ENCODE data around the gene IL9. TPM values are rescaled to one million over a fixed set of nuclear protein-coding genes. Genes with fewer than 3 reads are reported as not detected.

The IL9 gene
- polyA plus RNA-seq, 1 donor (not counting 4 experiments of a cell fraction or from before 2014, with no cell fraction given): not detected

- H3K36me3 ChIP-seq (ENCODE audit: control insufficient read depth in 2 of 2, extremely low read depth in 1 of 2, insufficient read depth in 2 of 2, low read length in 2 of 2): no peaks in the 10 kb centered on the region
- H2AFZ ChIP-seq (ENCODE audit: control insufficient read depth, low read length): no peak overlapping the region
- no peak overlapping the region for H3K4me2 ChIP-seq (ENCODE audit: control insufficient read depth, extremely low read depth, insufficient read depth, low read depth, low read length)
- no peaks in the 10 kb centered on the region for H3K4me1 ChIP-seq (ENCODE audit: control insufficient read depth, extremely low read depth, insufficient read depth, low read length)
- no peak overlapping the region for H3K9ac ChIP-seq (ENCODE audit: control insufficient read depth, extremely low read depth, insufficient read depth, low read length)
- no peaks in the 10 kb centered on the region for H4K20me1 ChIP-seq (ENCODE audit: control insufficient read depth, extremely low read depth, insufficient read depth, low read length)
- DNase-seq (ENCODE audit: low read depth, low spot score): no peak
- no peaks in the 10 kb centered on the region for H3K79me2 ChIP-seq (ENCODE audit: control insufficient read depth, insufficient read depth, low read length)
- no peak overlapping the region for H3K27ac ChIP-seq (ENCODE audit: control insufficient read depth, insufficient read depth, low read length)
- H3K4me3 ChIP-seq (ENCODE audit: control insufficient read depth in 2 of 3, extremely low read depth in 1 of 3, insufficient read depth in 2 of 3, low read depth in 1 of 3, low read length in 3 of 3): no peak overlapping the region
- no peaks in the 10 kb centered on the region for H3K9me1 ChIP-seq (ENCODE audit: control insufficient read depth, extremely low read depth, insufficient read depth, low read length)
- no peaks in the 10 kb centered on the region for H3K9me3 ChIP-seq (ENCODE audit: control insufficient read depth, low read depth, low read length)
- peaks cover 29% of the 10 kb centered on the region for H3K27me3 ChIP-seq (ENCODE audit: control insufficient read depth, extremely low read depth, insufficient read depth, low read length)
- FAIRE-seq: no peak
- dilution Hi-C loops (cut with MboI; ENCODE audit: extremely low pct_ligation_motif_present, low sequenced_read_pairs): no loop called here
- TF ChIP-seq CTCF (optimal IDR thresholded peaks at IDR 0.05 in 1 of 3, IDR thresholded peaks at IDR 0.05 in 1 of 3, conservative IDR thresholded peaks at IDR 0.05 in 1 of 3; ENCODE audit: extremely low read depth in 1 of 3, insufficient read depth in 2 of 3, low read length in 3 of 3): no peak
- no peak for TF ChIP-seq EZH2 (IDR thresholded peaks at IDR 0.05; ENCODE audit: low read length)
These were observed 21.1 kb upstream of the IL9 start for GRCh38 chr5:135916638-135917263.

- FAIRE-seq (no peak), DNase-seq (ENCODE audit: low read depth, low spot score) (no peak)
- Histone ChIP-seq H3K9ac (ENCODE audit: control insufficient read depth, extremely low read depth, insufficient read depth, low read length) (no peak overlapping the region), H3K9me1 (ENCODE audit: control insufficient read depth, extremely low read depth, insufficient read depth, low read length) (no peaks in the 10 kb centered on the region), H3K27me3 (ENCODE audit: control insufficient read depth, extremely low read depth, insufficient read depth, low read length) (peaks cover 38% of the 10 kb centered on the region), H3K79me2 (ENCODE audit: control insufficient read depth, insufficient read depth, low read length) (no peaks in the 10 kb centered on the region), H3K4me3 (ENCODE audit: control insufficient read depth in 2 of 3, extremely low read depth in 1 of 3, insufficient read depth in 2 of 3, low read depth in 1 of 3, low read length in 3 of 3) (no peak overlapping the region), H3K9me3 (ENCODE audit: control insufficient read depth, low read depth, low read length) (no peaks in the 10 kb centered on the region), H3K4me1 (ENCODE audit: control insufficient read depth, extremely low read depth, insufficient read depth, low read length) (no peaks in the 10 kb centered on the region), H4K20me1 (ENCODE audit: control insufficient read depth, extremely low read depth, insufficient read depth, low read length) (no peaks in the 10 kb centered on the region), H3K36me3 (ENCODE audit: control insufficient read depth in 2 of 2, extremely low read depth in 1 of 2, insufficient read depth in 2 of 2, low read length in 2 of 2) (no peaks in the 10 kb centered on the region), H3K27ac (ENCODE audit: control insufficient read depth, insufficient read depth, low read length) (no peak overlapping the region), H2AFZ (ENCODE audit: control insufficient read depth, low read length) (no peak overlapping the region), H3K4me2 (ENCODE audit: control insufficient read depth, extremely low read depth, insufficient read depth, low read depth, low read length) (no peak overlapping the region)
- dilution Hi-C loops (cut with MboI; ENCODE audit: extremely low pct_ligation_motif_present, low sequenced_read_pairs): no loop called here
- TF ChIP-seq CTCF (optimal IDR thresholded peaks at IDR 0.05 in 1 of 3, IDR thresholded peaks at IDR 0.05 in 1 of 3, conservative IDR thresholded peaks at IDR 0.05 in 1 of 3; ENCODE audit: extremely low read depth in 1 of 3, insufficient read depth in 2 of 3, low read length in 3 of 3) (no peak), EZH2 (IDR thresholded peaks at IDR 0.05; ENCODE audit: low read length) (no peak)
These were observed 19.9 kb upstream of the IL9 start for GRCh38 chr5:135915466-135916001.
